HL-60/S4 (cell line): ENCODE data around the gene HOXC10.

Experiments
- in situ Hi-C: fragments of 300-500 bp; cut with MboI; formaldehyde crosslinking; loops from 2 replicates; pipeline ENCODE4 v1.14.3; 2022; ENCODE audit warnings: low sequenced_read_pairs

HOXC10 gene

GRCh38 chr12:54011665-54012532, 27.0 kb downstream of the HOXC10 start:
- in situ Hi-C loops = no loop called here

GRCh38 chr12:54012631-54013409, 27.9 kb downstream of the HOXC10 start:
- in situ Hi-C loops = no loop called here

- in situ Hi-C loops = no loop called here
Observed at GRCh38 chr12:54014377-54015017, 29.6 kb downstream of the HOXC10 start.

DNA sequence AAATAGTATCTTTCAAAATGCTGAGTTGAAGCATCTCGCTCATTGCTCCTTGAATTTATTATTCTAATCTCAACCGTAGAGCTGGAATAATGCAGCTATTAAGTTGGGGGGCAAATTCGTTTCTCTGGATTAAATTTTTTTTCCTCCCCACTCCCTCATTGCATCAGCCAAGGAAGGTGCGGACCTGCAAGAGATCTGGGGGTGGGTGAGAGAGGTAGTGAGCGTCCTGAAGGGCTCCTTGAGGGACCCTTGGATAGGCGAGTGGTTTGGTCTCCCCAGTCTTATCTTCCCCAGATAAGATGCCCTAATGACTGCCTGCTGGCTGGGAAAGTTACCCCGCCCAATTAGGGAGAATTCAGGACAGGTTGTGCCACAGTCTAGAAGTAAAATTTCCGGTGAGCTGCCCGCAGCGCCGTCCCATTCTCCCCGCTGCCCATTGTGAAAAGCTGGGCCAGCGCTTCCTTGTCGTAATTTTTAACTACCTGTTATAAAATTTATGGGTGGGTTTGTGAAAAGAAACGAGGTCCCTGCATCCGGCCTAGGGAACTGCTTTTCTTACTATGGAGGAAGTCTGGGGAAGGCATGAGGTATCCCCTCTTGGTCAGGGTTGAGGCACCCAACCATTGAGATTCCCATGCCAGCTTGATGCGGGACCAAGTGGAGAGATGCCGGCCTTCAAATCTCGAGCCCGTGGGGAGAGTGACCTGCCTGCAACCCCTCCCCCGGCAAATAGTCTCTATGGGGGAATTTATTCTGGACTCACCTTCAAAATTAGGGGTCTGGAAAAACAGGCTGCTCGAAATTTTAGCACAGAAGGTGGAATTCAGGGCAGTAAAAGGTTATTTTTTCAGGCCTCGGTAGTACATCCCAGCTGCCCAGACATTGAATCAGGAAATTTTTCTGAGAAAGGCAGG, 30.3 kb downstream of the HOXC10 start:
- in situ Hi-C loops = no loop called here

DNA sequence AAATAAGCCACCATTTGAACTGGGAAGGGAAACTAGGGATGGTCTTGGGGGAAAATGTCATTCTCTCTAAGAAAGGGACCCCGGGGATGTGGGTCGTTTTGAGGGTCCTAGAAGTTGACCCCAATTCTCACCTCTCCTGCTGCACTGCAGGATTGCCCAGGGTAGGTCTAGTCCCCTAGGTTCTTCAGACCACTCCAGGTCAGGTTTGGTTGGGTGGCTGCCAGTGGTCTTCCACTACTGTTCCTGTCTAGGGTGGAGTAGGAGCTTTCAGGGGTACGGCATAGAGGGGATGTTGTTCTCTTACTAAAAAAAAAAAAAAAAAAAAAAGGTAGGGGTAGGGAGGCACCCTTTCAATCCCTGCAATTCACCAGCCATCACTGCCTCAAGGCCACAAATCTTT, 31.1 kb downstream of the HOXC10 start:
- in situ Hi-C loops = no loop called here

- in situ Hi-C loops = no loop called here
Observed at GRCh38 chr12:54016478-54016964, 31.6 kb downstream of the HOXC10 start.

GRCh38 chr12:54017027-54017788, 32.3 kb downstream of the HOXC10 start:
- in situ Hi-C loops = no loop called here

DNA sequence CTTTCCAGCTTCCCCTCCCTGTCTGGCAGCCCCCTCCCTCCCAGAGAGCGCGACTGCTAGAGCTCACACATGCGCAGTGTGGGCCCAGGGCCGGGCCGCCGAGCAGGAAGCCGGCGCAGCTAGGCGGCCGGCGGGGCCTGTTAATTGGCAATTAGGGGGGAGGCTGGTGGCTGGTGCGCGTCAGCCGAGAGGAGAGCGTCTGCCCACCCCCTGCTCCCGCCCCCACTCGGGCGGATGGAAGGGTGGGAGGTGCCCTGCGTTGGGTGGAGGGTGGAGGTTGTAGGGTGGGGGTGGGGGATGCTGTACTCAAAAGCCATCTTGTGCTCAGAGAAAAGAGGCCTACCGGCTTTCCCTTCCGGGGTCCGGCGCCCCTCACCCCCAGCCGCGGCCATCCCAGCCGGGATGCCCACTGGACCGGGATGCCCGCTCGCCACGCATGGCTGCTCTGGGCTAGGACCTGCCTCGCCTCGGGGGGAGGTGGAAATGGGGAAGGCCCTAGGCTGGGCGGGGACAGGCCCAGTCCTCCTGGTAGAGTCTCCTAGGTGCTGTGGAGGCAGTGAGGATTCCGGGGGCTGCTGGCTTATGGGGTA, 33.0 kb downstream of the HOXC10 start:
- in situ Hi-C loops = no loop called here

- in situ Hi-C loops = no loop called here
Observed at GRCh38 chr12:54018468-54018984, 33.6 kb downstream of the HOXC10 start.

GRCh38 chr12:54019091-54019811, 34.3 kb downstream of the HOXC10 start:
- in situ Hi-C loops = no loop called here

GRCh38 chr12:54019924-54020590, 35.1 kb downstream of the HOXC10 start:
- in situ Hi-C loops = loop anchor here (10.0 kb wide), 1 partner anchor 175 kb away; no protein-coding TSS in a partner anchor

DNA sequence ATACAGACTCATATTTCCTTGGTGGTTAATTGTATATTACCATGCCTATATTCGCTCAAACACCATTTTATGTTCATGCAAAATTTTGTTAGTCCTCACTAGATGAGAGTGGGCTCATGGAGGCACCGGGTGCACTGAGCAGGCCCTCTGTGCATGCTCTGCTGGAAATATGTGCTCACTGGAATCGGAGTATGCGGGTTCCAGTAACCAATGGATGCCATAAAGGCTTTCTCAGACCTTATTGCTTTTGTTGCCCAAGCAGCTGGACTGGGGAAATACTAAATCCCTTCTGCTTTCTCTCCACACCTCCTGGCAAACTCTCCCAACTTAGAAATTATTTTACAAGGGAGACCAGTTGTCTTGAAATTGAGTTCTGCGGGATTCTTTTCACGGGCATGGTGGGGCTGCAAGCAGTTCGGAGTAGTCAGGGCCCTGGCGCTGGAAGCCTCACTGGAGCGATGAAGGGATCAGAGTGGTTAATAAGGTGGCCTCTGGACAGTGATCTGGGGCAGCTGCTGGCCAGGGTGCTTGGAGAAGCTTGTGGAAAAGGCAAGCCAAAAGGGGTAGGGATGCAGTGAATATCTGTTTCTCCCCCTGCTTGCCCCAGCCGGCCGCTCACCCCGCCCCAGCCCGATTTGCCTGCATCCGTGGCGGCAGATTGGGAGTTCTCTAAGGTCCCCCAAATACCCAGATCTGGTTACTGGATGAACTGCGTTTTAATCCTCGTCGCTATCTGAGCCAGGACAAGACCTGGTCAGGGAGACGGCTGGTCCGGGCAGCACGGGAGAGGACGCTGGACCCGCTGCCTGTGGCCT, 35.9 kb downstream of the HOXC10 start:
- in situ Hi-C loops = loop anchor here (10.0 kb wide), 1 partner anchor 174 kb away; no protein-coding TSS in a partner anchor

GRCh38 chr12:54021432-54022013, 36.6 kb downstream of the HOXC10 start:
- in situ Hi-C loops = loop anchor here (10.0 kb wide), 1 partner anchor 173 kb away; no protein-coding TSS in a partner anchor

DNA sequence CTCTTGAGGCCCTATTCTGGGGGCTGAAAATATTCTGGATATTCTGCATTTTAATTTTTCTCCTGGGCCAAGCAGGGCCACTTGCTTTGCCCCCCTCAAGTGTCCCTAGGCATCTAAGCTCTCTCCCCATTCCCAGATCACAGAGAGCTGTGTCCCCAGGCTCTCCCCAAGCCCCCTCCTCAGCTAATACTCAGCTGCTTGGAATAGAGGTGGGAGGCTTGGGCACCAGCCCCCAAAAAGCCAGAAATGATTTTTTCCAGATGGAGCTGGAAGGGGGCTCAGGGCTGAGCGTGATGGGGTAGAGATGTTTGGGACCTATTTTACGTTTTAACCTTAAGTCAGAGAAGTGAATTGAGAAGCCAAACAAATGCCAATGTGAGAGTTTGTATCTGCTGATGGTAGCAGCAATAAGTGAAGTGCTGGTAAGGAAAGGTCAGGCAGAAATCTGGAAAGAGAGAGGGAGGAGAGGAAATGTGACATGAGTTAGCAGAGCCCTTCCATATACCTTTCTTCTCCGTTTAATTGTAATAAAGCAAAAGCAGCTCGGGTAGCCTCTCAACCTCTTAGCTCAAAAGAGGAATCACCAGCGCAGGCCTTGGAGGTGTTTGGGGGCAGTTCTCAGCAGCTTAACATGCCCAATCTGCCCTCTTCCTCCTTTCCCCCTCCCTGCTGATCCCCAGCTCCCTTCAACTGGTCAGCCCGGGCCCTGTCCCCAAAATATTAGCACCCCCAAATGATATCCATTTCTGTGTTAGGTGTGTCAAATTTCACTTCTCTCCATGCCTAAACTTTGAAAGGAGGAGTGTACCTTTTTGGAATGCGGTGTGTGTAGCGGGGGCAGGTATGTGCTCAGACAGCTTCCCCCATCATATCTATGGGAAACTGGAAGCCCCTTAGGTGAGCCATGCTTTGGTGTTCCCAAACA, 38.3 kb downstream of the HOXC10 start:
- in situ Hi-C loops = loop anchor here (10.0 kb wide), 1 partner anchor 172 kb away; no protein-coding TSS in a partner anchor

DNA sequence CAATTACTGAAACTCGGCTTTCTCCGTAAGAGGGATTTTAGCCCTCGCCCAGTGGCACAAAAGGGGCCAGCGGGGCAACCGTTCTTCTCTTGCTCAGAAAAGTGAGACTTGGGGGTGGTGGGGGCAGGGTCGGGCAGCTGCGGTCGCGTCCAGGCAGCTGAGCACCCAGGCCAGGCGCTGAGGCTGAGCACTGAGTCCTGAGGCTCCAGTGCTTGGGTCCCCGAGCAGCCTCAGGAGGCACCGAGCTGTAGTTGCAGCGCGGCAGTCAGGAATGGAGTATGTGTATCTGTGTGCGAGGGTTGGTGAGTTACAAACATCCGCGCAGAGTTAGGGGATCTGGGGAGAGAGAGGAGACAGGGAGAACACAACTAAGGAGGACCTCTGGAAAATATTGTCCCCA, 39.2 kb downstream of the HOXC10 start:
- in situ Hi-C loops = loop anchor here (10.0 kb wide), 1 partner anchor 171 kb away; no protein-coding TSS in a partner anchor
